SHP77 (cell line): ENCODE measurements around the gene AFDN.

ENCODE experiments used
- DNase-seq, 2 experiments: peaks; one replicate each; lab custom pipeline; 2025; lab: John Stamatoyannopoulos, UW

AFDN gene

DNA sequence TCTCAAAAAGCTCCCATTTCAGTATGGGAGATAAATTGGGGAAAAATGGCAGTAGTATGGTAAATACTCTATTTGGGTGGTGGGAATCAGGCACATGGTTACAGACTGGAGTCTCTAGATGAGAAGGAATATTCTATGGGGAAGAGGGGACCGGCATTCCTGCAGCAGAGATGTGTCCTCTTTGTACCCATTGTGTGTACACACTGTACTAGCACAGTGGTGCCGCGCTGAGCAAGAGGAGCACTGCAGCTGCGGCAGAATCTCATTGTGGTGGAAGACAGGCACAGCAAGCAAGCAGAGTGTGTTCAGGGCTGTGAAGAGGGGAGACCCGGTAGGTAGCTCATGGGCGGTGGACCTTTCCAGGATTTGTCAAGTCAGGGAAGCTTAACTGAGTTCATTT is 13.0 kb downstream of the AFDN start:
- DNase-seq = no peak

- DNase-seq = no peak
Measured at GRCh38 chr6:167840160-167840525, 13.4 kb downstream of the AFDN start.

GRCh38 chr6:167840526-167841179 is 13.9 kb downstream of the AFDN start:
- DNase-seq = no peak

- DNase-seq = no peak
Measured at GRCh38 chr6:167841981-167842380, 15.3 kb downstream of the AFDN start.

DNA sequence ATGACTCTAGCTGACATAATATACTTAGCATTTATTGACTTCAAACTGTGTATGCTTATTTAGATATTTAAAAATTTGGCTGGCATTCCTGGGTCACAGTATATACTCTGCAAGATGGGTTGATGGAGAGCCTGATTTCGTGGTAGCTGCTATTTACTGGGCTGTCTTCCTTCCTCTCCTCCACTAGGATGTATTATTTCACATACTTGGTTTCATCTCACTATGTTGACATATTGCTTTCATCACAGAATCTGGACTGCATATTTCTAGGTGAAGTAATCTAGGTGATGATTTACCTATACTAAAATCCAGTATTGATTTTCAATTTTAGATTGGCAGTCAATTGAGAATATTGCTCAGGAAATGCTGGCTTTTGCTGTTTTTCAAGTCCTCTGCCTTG is 15.7 kb downstream of the AFDN start:
- no peak for DNase-seq

DNA sequence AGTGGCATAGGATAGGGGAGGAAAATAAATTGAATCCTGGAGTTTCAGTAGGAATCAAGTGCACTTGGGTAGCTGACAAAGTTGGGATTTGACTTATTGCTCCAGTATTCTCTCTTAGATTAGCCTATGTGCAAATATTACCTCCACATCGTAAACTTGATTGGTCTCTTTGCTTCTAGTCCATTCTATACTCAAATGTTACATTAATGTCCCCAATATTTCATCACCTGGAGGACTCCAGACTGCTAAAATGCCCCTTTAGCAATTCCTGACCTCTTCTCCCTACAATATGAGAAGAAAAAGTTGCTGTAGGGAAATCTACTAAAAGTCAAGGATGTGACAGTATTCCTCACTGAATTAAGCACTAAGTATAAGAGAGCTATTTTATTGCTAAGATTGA is 16.3 kb downstream of the AFDN start:
- DNase-seq = no peak

DNA sequence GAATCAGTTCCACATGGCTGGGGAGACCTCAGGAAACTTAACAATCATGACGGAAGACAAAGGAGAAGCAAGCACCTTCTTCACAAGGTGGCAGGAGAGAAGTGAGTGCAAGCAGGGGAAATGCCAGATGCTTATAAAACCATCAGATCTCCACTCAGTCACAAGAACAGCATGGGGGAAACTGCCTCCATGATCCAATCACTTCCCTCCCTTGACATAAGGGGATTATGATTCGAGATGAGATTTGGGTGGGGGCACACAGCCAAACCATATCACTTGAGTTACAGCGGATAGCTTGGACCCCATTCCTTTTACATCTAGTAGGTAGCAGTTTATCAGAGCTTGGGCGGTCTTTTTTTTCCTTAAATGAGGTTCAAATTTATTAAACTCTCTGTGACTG is 19.1 kb downstream of the AFDN start:
- DNase-seq = no peak

- DNase-seq = no peak
Measured at GRCh38 chr6:167846997-167847606, 20.4 kb downstream of the AFDN start.

DNA sequence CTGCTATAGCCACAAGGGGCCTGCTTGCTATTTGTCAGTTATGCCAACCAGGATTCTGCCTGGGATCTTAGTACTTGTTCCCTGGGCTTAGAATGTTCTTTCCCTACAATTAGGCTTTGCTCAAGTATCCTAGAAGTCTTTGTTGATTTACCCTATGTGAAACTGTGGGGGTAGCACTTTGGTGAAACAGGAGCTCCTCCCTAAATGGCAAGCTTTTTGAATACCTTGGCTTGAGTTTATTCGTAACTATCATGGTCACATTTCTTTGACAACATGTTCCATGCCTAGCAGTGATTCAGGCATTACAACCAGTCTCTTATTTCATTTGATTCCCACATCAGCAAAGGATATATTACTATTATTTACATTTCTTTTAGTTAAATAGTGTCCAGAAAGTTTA is 21.2 kb downstream of the AFDN start:
- DNase-seq = no peak

DNA sequence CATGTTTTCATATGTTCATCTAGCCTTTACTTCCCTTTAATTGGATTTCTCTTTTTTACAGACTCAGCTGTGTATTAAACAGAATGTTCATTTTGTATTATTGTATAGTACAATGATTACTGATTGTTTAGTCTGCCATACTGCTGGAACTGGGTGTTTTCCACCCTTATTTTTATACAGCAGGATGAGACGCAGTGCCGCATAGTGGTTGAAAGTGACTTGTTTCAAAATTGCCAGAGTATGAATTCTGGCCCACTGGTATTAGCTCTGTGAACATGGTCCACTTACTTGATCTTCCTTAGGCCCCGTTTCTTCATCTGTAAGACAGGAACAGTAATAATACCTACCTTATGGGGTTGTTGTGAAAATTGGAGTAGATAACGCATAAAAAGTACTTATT is 22.1 kb downstream of the AFDN start:
- no peak for DNase-seq

DNA sequence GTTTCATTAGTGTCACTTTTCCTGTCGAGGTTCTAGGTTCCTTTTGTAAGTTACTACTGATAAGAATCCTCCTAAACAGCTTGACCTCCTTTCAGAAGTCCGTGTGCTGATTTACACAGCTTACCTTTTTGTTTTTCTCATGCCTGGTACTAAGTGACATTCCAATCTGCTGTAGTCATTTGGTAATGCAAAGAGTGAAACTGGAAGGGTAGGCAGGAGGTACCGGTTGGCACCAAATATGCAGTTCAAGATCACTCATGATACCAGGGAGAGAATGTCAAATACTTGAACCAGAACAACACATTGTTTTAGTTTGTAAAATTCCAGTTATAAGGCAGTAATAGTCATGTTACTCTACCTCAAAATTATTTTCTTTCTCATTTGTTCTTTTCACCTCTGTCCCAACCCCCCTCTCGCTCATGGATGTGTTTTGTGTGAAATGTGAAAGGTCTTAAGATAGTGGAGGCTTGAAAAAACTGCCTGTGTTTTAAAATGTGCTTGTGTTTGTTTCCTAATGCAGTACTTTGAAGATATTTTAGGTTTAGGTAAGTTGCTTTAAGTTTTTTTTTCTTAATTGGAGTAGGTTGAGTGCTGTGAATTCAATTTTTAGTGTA is 23.2 kb downstream of the AFDN start:
- no peak for DNase-seq

DNA sequence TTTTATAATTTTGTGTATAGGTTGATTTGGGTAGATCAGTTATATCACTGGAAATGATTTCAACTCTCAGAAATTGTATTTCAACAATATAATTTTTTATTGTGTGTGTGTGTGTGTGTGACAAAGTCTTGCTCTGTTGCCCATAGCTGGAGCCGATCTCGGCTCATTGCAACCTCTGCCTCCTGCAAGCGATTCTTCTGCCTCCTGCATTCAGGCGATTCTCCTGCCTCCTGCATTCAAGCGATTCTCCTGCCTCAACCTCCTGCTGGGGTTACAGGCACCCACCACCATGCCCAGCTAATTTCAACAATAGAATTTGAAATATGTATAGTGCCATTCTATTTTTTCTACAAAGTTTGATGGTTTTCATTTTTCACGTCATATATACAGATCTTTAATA is 24.1 kb downstream of the AFDN start:
- DNase-seq = no peak

- DNase-seq = no peak
Measured at GRCh38 chr6:167851370-167851952, 24.8 kb downstream of the AFDN start.

DNA sequence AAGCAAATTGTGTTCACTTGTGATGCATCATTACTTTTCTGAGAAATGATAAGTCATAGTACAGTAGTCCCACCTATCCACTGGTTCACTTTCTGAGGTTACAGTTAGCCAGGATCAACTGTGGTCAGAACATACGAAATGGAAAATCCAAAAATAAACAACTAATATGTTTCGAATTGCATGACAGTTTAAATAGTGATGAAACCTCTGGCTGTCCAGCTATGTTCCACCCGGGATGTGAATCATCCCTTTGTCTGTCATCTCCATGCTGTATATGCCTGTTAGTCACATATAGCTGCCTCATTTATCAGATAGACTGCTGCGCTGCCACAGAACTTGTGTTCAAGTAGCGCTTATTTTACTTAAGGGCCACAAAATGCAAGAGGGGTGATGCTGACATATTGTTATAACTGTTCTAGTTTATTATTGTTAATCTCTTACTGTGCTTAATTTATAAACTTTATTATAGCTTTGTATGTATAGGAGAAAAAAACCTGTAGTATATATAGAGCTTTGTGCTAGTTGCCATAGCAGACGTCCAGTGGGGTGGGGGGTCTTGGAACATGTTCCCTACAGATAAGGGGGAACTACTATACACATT is 29.2 kb downstream of the AFDN start:
- no peak for DNase-seq

DNA sequence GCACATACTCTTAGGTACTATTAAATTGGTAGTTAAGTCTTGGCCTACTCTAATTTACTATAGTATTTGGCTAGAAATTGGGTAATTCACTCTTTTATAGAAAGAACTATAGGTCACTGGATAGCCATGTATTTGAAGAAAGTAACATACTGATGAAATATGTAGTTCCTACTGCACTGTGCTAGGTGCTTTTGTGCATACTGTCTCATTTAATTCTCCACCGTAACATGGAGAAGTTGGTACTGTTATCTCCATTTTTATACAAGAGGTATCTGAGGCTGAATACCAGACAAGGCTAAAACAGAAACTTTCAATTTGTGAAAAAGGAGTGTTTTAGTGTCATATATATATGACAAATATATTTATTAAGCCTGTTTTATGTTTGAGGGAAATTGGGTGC is 29.8 kb downstream of the AFDN start:
- no peak for DNase-seq

DNA sequence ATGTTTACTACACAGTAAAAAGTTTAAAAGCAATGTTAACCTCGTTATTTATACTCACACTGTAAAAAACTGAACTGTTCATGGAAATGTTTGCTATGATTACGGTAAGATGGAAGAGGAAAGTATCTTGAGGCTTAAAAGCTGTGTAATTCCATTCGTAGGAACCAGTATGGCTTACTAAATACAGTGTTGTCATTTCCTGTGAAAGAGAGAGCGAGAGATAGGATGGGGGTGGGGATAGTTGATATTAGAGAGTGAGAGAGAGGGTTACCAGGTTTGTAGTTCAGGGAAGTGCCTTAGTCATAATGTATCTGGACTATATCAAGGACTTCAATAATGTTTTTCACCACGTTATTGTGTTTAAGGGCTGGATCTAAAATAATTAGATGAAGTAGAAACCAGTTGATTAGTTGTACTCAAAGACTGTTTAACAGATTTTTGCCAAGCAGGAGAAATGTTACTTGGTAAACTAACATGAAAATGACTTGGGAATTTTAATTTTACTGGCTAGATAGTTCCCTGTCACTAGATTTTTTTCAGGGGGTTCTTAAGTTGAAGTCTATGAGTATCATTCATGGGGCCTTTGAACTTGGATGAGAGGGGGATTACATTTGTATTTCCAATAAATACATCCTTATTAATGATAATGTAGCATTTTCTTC is 30.4 kb downstream of the AFDN start:
- no peak for DNase-seq

DNA sequence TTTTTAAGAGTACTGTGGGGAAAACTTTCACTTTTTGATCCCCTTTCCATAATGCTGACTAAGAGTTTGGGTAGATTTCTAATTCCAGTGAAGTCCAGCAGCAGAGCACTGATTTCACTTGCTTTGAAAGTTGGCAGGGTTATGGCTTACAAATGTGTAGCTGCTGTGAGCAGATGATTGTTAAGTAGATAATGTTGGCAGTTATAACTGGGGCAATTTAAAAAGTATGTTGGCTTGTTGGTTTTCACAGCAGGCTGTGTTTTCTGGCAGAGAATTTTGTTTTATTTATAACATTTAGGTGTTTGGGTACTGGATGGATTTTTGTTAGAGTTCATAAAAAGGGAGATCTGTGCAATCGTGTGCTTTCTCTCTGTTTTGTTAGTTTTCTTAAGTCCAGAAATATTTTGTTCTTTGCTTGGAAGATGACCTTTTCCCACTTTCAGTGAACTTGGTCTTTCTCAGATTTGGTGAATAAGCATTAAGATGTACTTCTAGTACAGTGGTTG is 31.4 kb downstream of the AFDN start:
- no peak for DNase-seq

- DNase-seq = no peak
Measured at GRCh38 chr6:167858842-167859664, 32.3 kb downstream of the AFDN start.

DNA sequence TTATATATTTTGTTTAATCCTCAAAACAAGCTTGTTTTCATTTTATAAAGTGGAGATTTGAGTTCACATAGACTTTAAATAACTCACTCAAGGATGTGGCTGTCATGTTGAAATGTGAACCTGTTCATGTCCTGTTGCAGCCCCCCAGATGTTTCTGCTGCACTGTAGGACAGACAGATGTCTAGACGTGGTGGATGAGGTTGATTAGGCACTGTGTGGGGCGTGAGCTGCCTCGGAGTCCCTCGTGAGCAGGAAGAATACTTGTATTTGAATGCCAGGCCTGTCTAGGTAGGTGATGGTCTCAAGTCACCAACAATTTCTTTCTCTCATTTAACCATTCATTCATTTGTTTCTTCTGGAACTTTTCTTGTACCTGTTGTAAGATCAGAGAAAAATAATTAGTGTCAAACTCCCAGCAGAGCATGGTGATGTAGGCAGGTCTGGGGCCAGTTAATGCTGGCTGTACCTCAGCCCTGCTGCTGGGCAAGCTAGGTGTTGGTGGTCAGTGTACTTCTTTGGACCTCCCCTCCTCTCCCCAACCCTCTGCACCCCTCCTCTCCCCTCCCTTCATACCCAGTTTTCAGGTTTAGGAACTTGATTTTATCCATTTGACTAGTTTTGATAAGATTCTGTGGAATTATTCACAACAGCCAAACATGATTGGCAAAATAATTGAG is 34.0 kb downstream of the AFDN start:
- no peak for DNase-seq

DNA sequence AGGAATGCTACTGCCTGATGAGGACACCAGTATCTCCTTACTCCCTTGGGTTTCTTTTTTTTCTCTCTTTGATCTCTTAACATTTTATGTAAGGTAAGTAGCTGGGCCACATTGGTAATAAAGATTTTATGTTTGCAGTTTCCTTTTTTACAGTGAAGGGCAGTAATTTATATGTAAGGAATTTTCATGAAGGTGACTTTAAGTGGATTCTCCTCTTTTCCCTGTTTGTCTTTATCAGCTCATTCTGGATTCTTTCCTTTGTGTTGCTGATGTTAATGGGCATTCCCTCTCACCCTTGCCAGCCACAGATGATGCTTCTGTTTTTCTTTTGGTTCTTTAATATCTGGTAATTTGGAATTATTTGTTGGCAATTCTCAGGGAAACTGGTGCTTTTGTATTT is 34.7 kb downstream of the AFDN start:
- no peak for DNase-seq

- DNase-seq = no peak
Measured at GRCh38 chr6:167863897-167864296, 37.2 kb downstream of the AFDN start.
